ENCODE measurements around the gene HLA-B. TPM values are rescaled to one million over a fixed set of nuclear protein-coding genes. Genes with fewer than 3 reads are reported as not detected.

HLA-B gene
- total RNA-seq, 1 donor from 2014 or later = 16.2 TPM

- Mint-ChIP-seq H3K27ac (no peak overlapping the region), H3K36me3 (no peaks in the 10 kb centered on the region), H3K27me3 (ENCODE audit: insufficient read depth, low read depth) (peaks cover 11% of the 10 kb centered on the region), H3K4me1 (peaks cover 20% of the 10 kb centered on the region), H3K9me3 (no peaks in the 10 kb centered on the region), H3K4me3 (no peak overlapping the region)
- no peak for DNase-seq (ENCODE audit: low spot score)
- no peak overlapping the region for H3K27ac ChIP-seq
- no peak overlapping the region for H3K9ac ChIP-seq
- H3K4me1 ChIP-seq = peaks cover 5% of the 10 kb centered on the region
- no peaks in the 10 kb centered on the region for H4K20me1 ChIP-seq (ENCODE audit: low read depth)
- no peak overlapping the region for H3K4me2 ChIP-seq
- no peaks in the 10 kb centered on the region for H3F3A ChIP-seq (ENCODE audit: low read depth)
- H3K36me3 ChIP-seq = no peaks in the 10 kb centered on the region
- TF ChIP-seq EZH2phosphoT487 (IDR thresholded peaks at IDR 0.05) = no peak
- TF ChIP-seq EZH2 (IDR thresholded peaks at IDR 0.05) = no peak
- H3K9me3 ChIP-seq (ENCODE audit: low read depth) = no peaks in the 10 kb centered on the region
- no peak overlapping the region for H2AFZ ChIP-seq (replicated peaks)
- no peak overlapping the region for H3K4me3 ChIP-seq
- H3K79me2 ChIP-seq (ENCODE audit: low read depth) = no peaks in the 10 kb centered on the region
- no peaks in the 10 kb centered on the region for H3K27me3 ChIP-seq
Measured at GRCh38 chr6:31349301-31349700, 7.7 kb downstream of the HLA-B start.

- Histone ChIP-seq H3K27ac (no peak overlapping the region), H3K4me1 (peaks cover 5% of the 10 kb centered on the region), H3K36me3 (no peaks in the 10 kb centered on the region), H3K9ac (no peak overlapping the region), H3K79me2 (ENCODE audit: low read depth) (no peaks in the 10 kb centered on the region), H3K4me3 (no peak overlapping the region), H4K20me1 (ENCODE audit: low read depth) (no peaks in the 10 kb centered on the region), H3K4me2 (no peak overlapping the region), H2AFZ (replicated peaks) (peak overlapping the region; percentile 57), H3F3A (ENCODE audit: low read depth) (no peaks in the 10 kb centered on the region), H3K27me3 (no peaks in the 10 kb centered on the region), H3K9me3 (ENCODE audit: low read depth) (no peaks in the 10 kb centered on the region)
- no peak overlapping the region for H3K27ac Mint-ChIP-seq
- no peaks in the 10 kb centered on the region for H3K27me3 Mint-ChIP-seq (ENCODE audit: insufficient read depth, low read depth)
- H3K36me3 Mint-ChIP-seq = no peaks in the 10 kb centered on the region
- TF ChIP-seq CTCF (IDR thresholded peaks at IDR 0.05) (peak; percentile 26), EZH2 (IDR thresholded peaks at IDR 0.05) (no peak)
- no peak overlapping the region for H3K4me3 Mint-ChIP-seq
- peaks cover 14% of the 10 kb centered on the region for H3K4me1 Mint-ChIP-seq
- DNase-seq (ENCODE audit: low spot score) = peak; percentile 24
- peaks cover 7% of the 10 kb centered on the region for H3K9me3 Mint-ChIP-seq
Measured at GRCh38 chr6:31345026-31345730, 11.8 kb downstream of the HLA-B start.

GRCh38 chr6:31340228-31340627 is 16.8 kb downstream of the HLA-B start:
- Histone ChIP-seq H3K4me3 (no peak overlapping the region), H3K4me2 (no peak overlapping the region), H3F3A (ENCODE audit: low read depth) (no peaks in the 10 kb centered on the region), H2AFZ (replicated peaks) (no peak overlapping the region), H3K79me2 (ENCODE audit: low read depth) (no peaks in the 10 kb centered on the region), H3K36me3 (no peaks in the 10 kb centered on the region), H3K9ac (no peak overlapping the region), H4K20me1 (ENCODE audit: low read depth) (no peaks in the 10 kb centered on the region), H3K9me3 (ENCODE audit: low read depth) (no peaks in the 10 kb centered on the region), H3K27me3 (no peaks in the 10 kb centered on the region), H3K4me1 (peaks cover 2% of the 10 kb centered on the region), H3K27ac (no peak overlapping the region)
- no peak for DNase-seq (ENCODE audit: low spot score)
- Mint-ChIP-seq H3K27ac (no peak overlapping the region), H3K27me3 (ENCODE audit: insufficient read depth, low read depth) (peaks cover 2% of the 10 kb centered on the region), H3K4me1 (no peaks in the 10 kb centered on the region), H3K9me3 (peaks cover 40% of the 10 kb centered on the region), H3K36me3 (peaks cover 3% of the 10 kb centered on the region), H3K4me3 (no peak overlapping the region)
- no peak for TF ChIP-seq EZH2phosphoT487 (IDR thresholded peaks at IDR 0.05)
- no peak for TF ChIP-seq EZH2 (IDR thresholded peaks at IDR 0.05)
- no peak for TF ChIP-seq CTCF (IDR thresholded peaks at IDR 0.05)

GRCh38 chr6:31339210-31339609 is 17.8 kb downstream of the HLA-B start:
- Histone ChIP-seq H3K79me2 (ENCODE audit: low read depth) (no peaks in the 10 kb centered on the region), H3K4me2 (no peak overlapping the region), H4K20me1 (ENCODE audit: low read depth) (no peaks in the 10 kb centered on the region), H3K27me3 (no peaks in the 10 kb centered on the region), H3K9ac (no peak overlapping the region), H3K27ac (no peak overlapping the region), H3F3A (ENCODE audit: low read depth) (no peaks in the 10 kb centered on the region), H2AFZ (replicated peaks) (no peak overlapping the region), H3K4me3 (no peak overlapping the region), H3K4me1 (no peaks in the 10 kb centered on the region), H3K9me3 (ENCODE audit: low read depth) (no peaks in the 10 kb centered on the region), H3K36me3 (no peaks in the 10 kb centered on the region)
- no peak for DNase-seq (ENCODE audit: low spot score)
- TF ChIP-seq CTCF (IDR thresholded peaks at IDR 0.05) = no peak
- no peak for TF ChIP-seq EZH2 (IDR thresholded peaks at IDR 0.05)
- TF ChIP-seq EZH2phosphoT487 (IDR thresholded peaks at IDR 0.05) = no peak
- Mint-ChIP-seq H3K4me1 (no peaks in the 10 kb centered on the region), H3K4me3 (no peak overlapping the region), H3K27me3 (ENCODE audit: insufficient read depth, low read depth) (peaks cover 2% of the 10 kb centered on the region), H3K9me3 (peaks cover 42% of the 10 kb centered on the region), H3K36me3 (peaks cover 3% of the 10 kb centered on the region), H3K27ac (no peak overlapping the region)

Measured in neural progenitor cell (in vitro differentiated cells).